ENCODE results near the gene ALKBH6. TPM values are rescaled to one million over a fixed set of nuclear protein-coding genes. Genes with fewer than 3 reads are reported as not detected.

Gene ALKBH6
- total RNA-seq, 4 donors from 2014 or later: 27.6 to 151 (median 83.2) TPM

DNA sequence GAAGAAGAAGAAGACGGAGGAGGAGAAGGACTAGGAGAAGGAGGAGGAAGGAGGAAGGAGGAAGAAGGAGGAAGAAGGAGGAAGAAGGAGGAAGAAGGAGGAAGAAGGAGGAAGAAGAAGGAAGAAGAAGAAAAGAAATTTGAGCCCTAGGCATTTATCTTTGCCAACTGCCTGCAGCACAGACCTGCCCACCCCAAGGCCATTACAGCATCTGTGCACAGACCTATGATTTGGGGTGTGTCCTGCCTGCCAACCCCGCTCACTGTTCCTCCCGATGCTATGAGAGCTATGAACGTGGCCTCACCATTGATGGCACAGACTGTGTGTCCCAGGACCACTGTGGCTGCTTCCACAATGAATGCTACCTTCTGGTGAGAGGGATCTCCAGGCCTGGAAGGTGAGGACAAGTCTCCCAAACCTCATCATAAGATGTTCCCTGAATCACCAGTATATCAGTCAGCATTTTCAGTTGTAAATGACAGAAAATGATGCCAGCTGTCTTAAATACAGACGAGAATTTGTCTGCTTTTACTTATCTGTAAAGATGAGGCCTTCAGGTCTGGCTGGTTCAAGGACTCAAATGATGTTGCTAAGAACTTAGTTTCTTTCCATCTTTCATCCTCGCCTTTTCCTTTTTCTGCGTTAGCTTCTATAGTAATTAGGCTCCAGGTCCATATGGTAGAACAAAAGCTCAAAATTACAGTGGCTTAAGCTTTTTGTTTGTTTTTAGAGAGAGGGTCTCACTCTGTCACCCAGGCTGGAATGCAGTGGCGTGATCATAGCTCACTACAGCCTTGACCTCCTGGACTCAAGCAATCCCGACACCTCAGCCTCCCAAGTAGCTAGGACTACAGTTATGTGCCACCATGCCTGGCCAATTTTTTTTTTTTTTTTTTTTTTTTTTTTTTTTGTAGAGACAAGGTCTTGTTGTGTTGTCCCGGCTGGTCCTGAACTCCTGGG, 23.0 kb downstream of the ALKBH6 start:
- TF ChIP-seq POLR2AphosphoS5 (IDR thresholded peaks at IDR 0.05) (no peak), POLR2A (IDR thresholded peaks at IDR 0.05) (no peak), EP300 (IDR thresholded peaks at IDR 0.05; ENCODE audit: low read depth) (no peak)
- TF ChIP-seq, protein P1, sequence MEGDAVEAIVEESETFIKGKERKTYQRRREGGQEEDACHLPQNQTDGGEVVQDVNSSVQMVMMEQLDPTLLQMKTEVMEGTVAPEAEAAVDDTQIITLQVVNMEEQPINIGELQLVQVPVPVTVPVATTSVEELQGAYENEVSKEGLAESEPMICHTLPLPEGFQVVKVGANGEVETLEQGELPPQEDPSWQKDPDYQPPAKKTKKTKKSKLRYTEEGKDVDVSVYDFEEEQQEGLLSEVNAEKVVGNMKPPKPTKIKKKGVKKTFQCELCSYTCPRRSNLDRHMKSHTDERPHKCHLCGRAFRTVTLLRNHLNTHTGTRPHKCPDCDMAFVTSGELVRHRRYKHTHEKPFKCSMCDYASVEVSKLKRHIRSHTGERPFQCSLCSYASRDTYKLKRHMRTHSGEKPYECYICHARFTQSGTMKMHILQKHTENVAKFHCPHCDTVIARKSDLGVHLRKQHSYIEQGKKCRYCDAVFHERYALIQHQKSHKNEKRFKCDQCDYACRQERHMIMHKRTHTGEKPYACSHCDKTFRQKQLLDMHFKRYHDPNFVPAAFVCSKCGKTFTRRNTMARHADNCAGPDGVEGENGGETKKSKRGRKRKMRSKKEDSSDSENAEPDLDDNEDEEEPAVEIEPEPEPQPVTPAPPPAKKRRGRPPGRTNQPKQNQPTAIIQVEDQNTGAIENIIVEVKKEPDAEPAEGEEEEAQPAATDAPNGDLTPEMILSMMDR (IDR thresholded peaks at IDR 0.05): no peak
- Histone ChIP-seq H3K4me1 (peaks cover 5 to 25% (median 20%) of the 10 kb centered on the region in 4 donors), H3K36me3 (no peaks in the 10 kb centered on the region), H3K4me3 (no peak overlapping the region), H3K27me3 (peaks cover 30% of the 10 kb centered on the region), H3K27ac (no peak overlapping the region), H3K9me3 (no peaks in the 10 kb centered on the region)
- intact Hi-C loops (cut with DNase I; ENCODE audit: low total_unique reads) (no loop called here), in situ Hi-C loops (cut with MboI; ENCODE audit: low pct_ligation_motif_present in 1 of 4, low pct_unique_long_range_greater_than_20kb in 1 of 4, low sequenced_read_pairs in 3 of 4) (no loop called here)
- no peak for DNase-seq
- WGBS, 2 donors (ENCODE audit: low coverage in 1 of 2): 79 to 83% methylated on average over 4 to 10 of the region's 10 CpGs

DNA sequence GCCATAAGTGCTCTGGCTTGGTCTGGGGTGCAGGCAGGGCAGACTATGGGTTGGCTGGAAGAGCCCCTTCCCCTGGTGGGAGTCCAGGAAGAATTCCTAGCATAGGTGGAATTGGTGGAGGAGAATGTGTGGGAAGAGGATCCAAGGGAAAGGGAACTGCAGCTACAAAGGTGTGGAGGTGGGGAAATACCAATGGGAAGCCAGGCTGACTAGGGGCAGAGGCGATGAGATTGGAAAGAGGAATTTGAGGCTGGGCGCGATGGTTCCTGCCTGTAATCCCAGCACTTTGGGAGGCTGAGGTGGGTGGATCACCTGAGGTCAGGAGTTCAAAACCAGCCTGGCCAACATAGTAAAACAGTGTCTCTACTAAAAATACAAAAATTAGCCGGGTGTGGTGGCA, 23.9 kb downstream of the ALKBH6 start:
- in situ Hi-C loops (cut with MboI; ENCODE audit: low pct_ligation_motif_present in 1 of 4, low pct_unique_long_range_greater_than_20kb in 1 of 4, low sequenced_read_pairs in 3 of 4): no loop called here
- intact Hi-C loops (cut with DNase I; ENCODE audit: low total_unique reads): no loop called here
- Histone ChIP-seq H3K36me3 (no peaks in the 10 kb centered on the region), H3K27ac (no peak overlapping the region), H3K27me3 (peaks cover 38% of the 10 kb centered on the region), H3K9me3 (no peaks in the 10 kb centered on the region), H3K4me1 (peaks cover 5 to 19% (median 16%) of the 10 kb centered on the region in 4 donors), H3K4me3 (no peak overlapping the region)
- DNase-seq: no peak
- TF ChIP-seq, protein P1 (IDR thresholded peaks at IDR 0.05): no peak
- no peak for TF ChIP-seq POLR2AphosphoS5 (IDR thresholded peaks at IDR 0.05)
- no peak for TF ChIP-seq POLR2A (IDR thresholded peaks at IDR 0.05)
- no peak for TF ChIP-seq EP300 (IDR thresholded peaks at IDR 0.05; ENCODE audit: low read depth)
- WGBS, 2 donors (ENCODE audit: low coverage in 1 of 2): 95 to 100% methylated on average over 2 to 4 of the region's 4 CpGs

DNA sequence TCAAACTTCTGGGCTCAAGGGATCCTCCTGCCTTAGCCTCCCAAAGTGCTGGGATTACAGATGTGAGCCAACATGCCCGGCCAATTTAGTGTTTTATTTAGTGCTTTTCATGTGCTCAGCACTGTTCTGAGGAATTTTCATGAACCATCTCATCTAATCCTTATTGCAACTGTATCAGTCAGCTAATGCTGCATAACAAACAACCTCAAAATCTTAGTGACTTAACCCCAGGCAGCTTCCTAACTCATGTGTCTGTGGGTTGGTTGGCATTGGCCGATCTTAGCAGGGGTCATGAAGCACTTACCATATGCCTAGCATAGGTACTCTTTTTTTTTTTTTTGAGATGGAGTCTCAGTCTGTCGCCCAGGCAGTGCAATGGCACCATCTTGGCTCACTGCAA, 25.2 kb downstream of the ALKBH6 start:
- H3K27me3 ChIP-seq: peaks cover 38% of the 10 kb centered on the region
- 94% methylated on average over 2 to 3 of the region's 3 CpGs for WGBS, 2 donors (ENCODE audit: low coverage in 1 of 2)
- in situ Hi-C loops (cut with MboI; ENCODE audit: low pct_ligation_motif_present in 1 of 4, low pct_unique_long_range_greater_than_20kb in 1 of 4, low sequenced_read_pairs in 3 of 4) (no loop called here), intact Hi-C loops (cut with DNase I; ENCODE audit: low total_unique reads) (no loop called here)
- DNase-seq: no peak
- H3K36me3 ChIP-seq: no peaks in the 10 kb centered on the region
- TF ChIP-seq, protein P1 (IDR thresholded peaks at IDR 0.05): no peak
- TF ChIP-seq EP300 (IDR thresholded peaks at IDR 0.05; ENCODE audit: low read depth) (no peak), POLR2A (IDR thresholded peaks at IDR 0.05) (no peak), POLR2AphosphoS5 (IDR thresholded peaks at IDR 0.05) (no peak)
- H3K9me3 ChIP-seq: no peaks in the 10 kb centered on the region
- H3K4me1 ChIP-seq: peaks cover 0 to 12% (median 10%) of the 10 kb centered on the region in 4 donors
- H3K4me3 ChIP-seq: no peak overlapping the region
- H3K27ac ChIP-seq: no peak overlapping the region

DNA sequence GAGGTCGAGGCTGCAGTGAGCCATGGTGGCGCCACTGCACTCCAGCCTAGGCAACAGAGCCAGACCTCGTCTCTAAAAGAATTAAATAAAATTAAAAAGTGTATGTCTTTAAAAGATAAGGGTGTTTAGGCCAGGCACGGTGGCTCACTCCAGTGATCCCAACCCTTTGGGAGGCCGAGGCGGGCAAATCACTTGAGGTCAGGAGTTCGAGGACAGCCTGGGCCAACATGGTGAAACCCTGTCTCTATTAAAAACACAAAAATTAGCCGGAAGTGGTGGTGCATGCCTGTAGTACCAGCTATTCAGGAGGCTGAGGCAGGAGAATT, 26.5 kb downstream of the ALKBH6 start:
- peaks cover 38% of the 10 kb centered on the region for H3K27me3 ChIP-seq
- 23% methylated on average over 4 to 8 of the region's 8 CpGs for WGBS, 2 donors (ENCODE audit: low coverage in 1 of 2)
- TF ChIP-seq POLR2A (IDR thresholded peaks at IDR 0.05): no peak
- TF ChIP-seq, protein P1 (IDR thresholded peaks at IDR 0.05): no peak
- H3K36me3 ChIP-seq: no peaks in the 10 kb centered on the region
- DNase-seq: no peak
- in situ Hi-C loops (cut with MboI; ENCODE audit: low pct_ligation_motif_present in 1 of 4, low pct_unique_long_range_greater_than_20kb in 1 of 4, low sequenced_read_pairs in 3 of 4): no loop called here
- H3K9me3 ChIP-seq: no peaks in the 10 kb centered on the region
- intact Hi-C loops (cut with DNase I; ENCODE audit: low total_unique reads): no loop called here
- H3K27ac ChIP-seq: no peak overlapping the region
- peak overlapping the region in 1 of 4 donors; percentile 40 for H3K4me3 ChIP-seq
- H3K4me1 ChIP-seq: peaks cover 0 to 11% (median 10%) of the 10 kb centered on the region in 4 donors

Data from transverse colon (tissue), 4 donors.